GM23248 (cell line): Measurements from ENCODE around the gene RFX2. TPM values are rescaled to one million over a fixed set of nuclear protein-coding genes. Genes with fewer than 3 reads are reported as not detected.

Experiments
- DNase-seq: peaks from one replicate; pipeline ENCODE4 v3.0.0-alpha.2; 2015
- H2AFZ ChIP-seq: fragments of 200-600 bp; sonication (generic); 2 replicates; pipeline ENCODE4 v1.6.1; 2016; ENCODE audit warnings: antibody characterized with exemption
- H3F3A ChIP-seq: fragments of 200-600 bp; sonication (generic); 2 replicates; pipeline ENCODE4 v1.6.1; 2016; ENCODE audit warnings: mild to moderate bottlenecking, antibody characterized with exemption, mixed run types; ENCODE audit not compliant: insufficient read depth
- H3K27ac ChIP-seq: fragments of 200-600 bp; sonication (generic); 2 replicates; pipeline ENCODE4 v1.5.1; 2016; ENCODE audit warnings: mild to moderate bottlenecking
- H3K27me3 ChIP-seq: fragments of 200-600 bp; sonication (generic); replicated peaks from 2 replicates; pipeline ENCODE4 v1.6.1; 2016; ENCODE audit warnings: mild to moderate bottlenecking; ENCODE audit not compliant: insufficient read depth
- H3K36me3 ChIP-seq: fragments of 200-600 bp; sonication (generic); 2 replicates; pipeline ENCODE4 v1.6.1; 2016; ENCODE audit warnings: low read depth, mild to moderate bottlenecking
- H3K4me1 ChIP-seq: fragments of 200-600 bp; sonication (generic); 2 replicates; pipeline ENCODE4 v1.6.1; 2016; ENCODE audit warnings: mild to moderate bottlenecking; ENCODE audit not compliant: insufficient read depth
- H3K4me2 ChIP-seq: fragments of 200-600 bp; sonication (generic); one replicate; pipeline ENCODE4 v1.6.1; 2016; ENCODE audit warnings: mild to moderate bottlenecking; ENCODE audit not compliant: unreplicated experiment
- H3K4me3 ChIP-seq: fragments of 200-600 bp; sonication (generic); 2 replicates; pipeline ENCODE4 v1.5.1; 2016; ENCODE audit warnings: mild to moderate bottlenecking
- H3K79me2 ChIP-seq: fragments of 200-600 bp; sonication (generic); 2 replicates; pipeline ENCODE4 v1.6.1; 2016; ENCODE audit warnings: mild to moderate bottlenecking; ENCODE audit not compliant: insufficient read depth
- H3K9ac ChIP-seq: fragments of 200-600 bp; sonication (generic); 2 replicates; pipeline ENCODE4 v1.6.1; 2016; ENCODE audit warnings: mild to moderate bottlenecking
- H3K9me2 ChIP-seq: fragments of 200-600 bp; sonication (generic); 2 replicates; pipeline ENCODE4 v1.6.1; 2016; ENCODE audit warnings: mixed run types, mild to moderate bottlenecking, moderate library complexity; ENCODE audit not compliant: insufficient read depth
- H3K9me3 ChIP-seq: fragments of 200-600 bp; sonication (generic); one replicate; pipeline ENCODE4 v1.6.1; 2017; ENCODE audit warnings: low read depth
- H4K20me1 ChIP-seq: fragments of 200-600 bp; sonication (generic); 2 replicates; pipeline ENCODE4 v1.6.0; 2016; ENCODE audit not compliant: insufficient read depth
- EZH2 ChIP-seq: fragments of 200-600 bp; sonication (generic); IDR thresholded peaks from 2 replicates; pipeline ENCODE4 v1.6.1; 2018; ENCODE audit warnings: antibody characterized with exemption, mild to moderate bottlenecking; ENCODE audit not compliant: insufficient read depth, poor library complexity, severe bottlenecking
- EZH2phosphoT487 ChIP-seq: fragments of 200-600 bp; sonication (generic); IDR thresholded peaks from 2 replicates; pipeline ENCODE4 v1.6.1; 2018; ENCODE audit warnings: antibody characterized with exemption, moderate library complexity, mild to moderate bottlenecking, low read depth; ENCODE audit not compliant: insufficient read depth
- WGBS, 2 experiments: methylation state at CpG; one replicate each; pipeline ENCODE4 v1.1.6; 2015 to 2017; ENCODE audit warnings: low lambda C conversion rate in 2 of 2, low coverage in 1 of 2; ENCODE audit errors: missing lambda C conversion rate in 2 of 2; 5-methylcytosine and 5-hydroxymethylcytosine counted together
- in situ Hi-C: fragments of 300-500 bp; cut with MboI; formaldehyde crosslinking; loops from 2 replicates; pipeline ENCODE4 v1.15.0; 2020
- polyA plus RNA-seq: library from polyadenylated mRNA; unstranded; fragments of >200 nt; fragmentation: Nextera tagmentation; extraction: Ambion mirVana; gene quantifications from 2 replicates; pipeline ENCODE4 v1.2.1, GENCODE V29; 2016
- total RNA-seq: library from RNA; depleted of rRNA; stranded (reverse); fragments of >200 nt; shearing (Covaris generic); gene quantifications from 2 replicates; pipeline ENCODE4 v1.2.3, GENCODE V29; 2014

The RFX2 gene
- total and polyA plus RNA-seq, 2 experiments from 2014 or later: 11.3 to 13.1 TPM

DNA sequence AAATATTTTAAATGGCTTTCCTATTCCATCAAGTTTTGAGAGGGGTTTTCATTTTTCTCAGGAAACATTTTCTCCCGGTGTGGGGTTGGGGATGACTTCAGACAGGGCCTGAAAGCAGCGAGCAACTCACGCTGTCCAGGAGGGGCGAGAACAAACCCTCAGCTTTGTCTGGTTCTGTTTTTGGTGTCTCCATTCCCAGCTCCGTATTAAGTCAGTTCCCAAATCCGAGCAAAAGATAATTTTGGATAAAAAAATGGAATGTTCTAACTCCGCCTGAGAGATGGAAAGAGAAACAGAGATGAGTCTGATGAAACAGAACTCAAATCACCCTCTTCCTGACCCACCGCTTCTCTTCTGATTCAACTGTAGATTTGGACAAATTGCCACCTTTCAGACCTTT lies 38.4 kb downstream of the RFX2 start:
- Histone ChIP-seq H3F3A (peaks cover 29% of the 10 kb centered on the region), H3K27ac (peak overlapping the region; percentile 92), H3K4me3 (0 out of 2 replicates have a peak overlapping the region, but pooled peaks have one; percentile 10), H3K27me3 (no peaks in the 10 kb centered on the region), H3K9ac (peak overlapping the region; percentile 76), H3K9me2 (no peaks in the 10 kb centered on the region), H3K79me2 (no peaks in the 10 kb centered on the region), H4K20me1 (no peaks in the 10 kb centered on the region), H3K4me1 (peaks cover 37% of the 10 kb centered on the region), H3K9me3 (no peaks in the 10 kb centered on the region), H3K4me2 (peak overlapping the region; percentile 45), H3K36me3 (no peaks in the 10 kb centered on the region), H2AFZ (no peak overlapping the region)
- in situ Hi-C loops: no loop called here
- TF ChIP-seq EZH2phosphoT487: no peak
- TF ChIP-seq EZH2: no peak
- WGBS, 2 experiments: 32 to 41% methylated on average over 8 of the region's 8 CpGs
- DNase-seq: peak; percentile 46

DNA sequence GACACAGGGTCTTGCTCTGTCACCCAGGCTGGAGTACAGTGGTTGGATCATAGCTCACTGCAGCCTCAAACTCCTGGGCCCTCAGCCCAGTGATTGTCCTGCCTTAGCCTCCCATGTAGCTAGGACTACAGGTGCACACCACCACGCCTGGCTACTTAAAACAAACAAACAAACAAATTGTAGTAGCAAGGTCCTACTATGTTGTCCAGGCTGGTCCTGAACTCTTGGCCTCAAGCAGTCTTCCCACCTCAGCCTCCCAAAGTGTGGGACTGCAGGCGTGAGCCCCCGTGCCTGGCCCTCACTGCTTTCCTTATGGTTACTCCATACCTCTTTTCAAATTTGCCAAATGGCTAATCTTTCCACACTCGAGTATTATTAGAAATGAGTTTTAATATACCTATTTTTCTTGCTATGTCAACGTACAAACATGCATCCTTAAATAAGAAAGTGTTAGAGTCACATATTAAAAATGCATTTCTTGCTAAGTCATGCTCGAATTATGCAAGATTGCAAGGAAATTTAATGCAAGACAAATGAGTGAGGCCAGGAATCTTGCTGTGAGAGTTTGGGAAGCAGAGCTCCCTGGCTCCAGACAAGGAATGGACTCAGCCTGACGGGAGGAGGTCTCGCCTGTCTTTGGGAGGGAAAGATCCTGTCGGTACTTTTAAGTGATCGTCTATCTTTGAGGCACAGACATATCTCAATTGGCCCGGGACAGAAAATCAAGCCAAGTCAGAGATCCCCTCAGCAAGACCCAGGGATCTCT lies 39.4 kb downstream of the RFX2 start:
- Histone ChIP-seq H2AFZ (no peak overlapping the region), H3K27ac (peak overlapping the region; percentile 92), H4K20me1 (no peaks in the 10 kb centered on the region), H3K4me1 (peaks cover 41% of the 10 kb centered on the region), H3K36me3 (no peaks in the 10 kb centered on the region), H3K27me3 (no peaks in the 10 kb centered on the region), H3K79me2 (no peaks in the 10 kb centered on the region), H3F3A (peaks cover 30% of the 10 kb centered on the region), H3K4me2 (peak overlapping the region; percentile 45), H3K9me2 (no peaks in the 10 kb centered on the region), H3K9me3 (no peaks in the 10 kb centered on the region), H3K9ac (peak overlapping the region; percentile 76), H3K4me3 (peak overlapping the region; percentile 10)
- peak; percentile 91 for DNase-seq
- WGBS, 2 experiments: 20% methylated on average over 11 of the region's 11 CpGs
- TF ChIP-seq EZH2phosphoT487 (no peak), EZH2 (no peak)
- in situ Hi-C loops: no loop called here

DNA sequence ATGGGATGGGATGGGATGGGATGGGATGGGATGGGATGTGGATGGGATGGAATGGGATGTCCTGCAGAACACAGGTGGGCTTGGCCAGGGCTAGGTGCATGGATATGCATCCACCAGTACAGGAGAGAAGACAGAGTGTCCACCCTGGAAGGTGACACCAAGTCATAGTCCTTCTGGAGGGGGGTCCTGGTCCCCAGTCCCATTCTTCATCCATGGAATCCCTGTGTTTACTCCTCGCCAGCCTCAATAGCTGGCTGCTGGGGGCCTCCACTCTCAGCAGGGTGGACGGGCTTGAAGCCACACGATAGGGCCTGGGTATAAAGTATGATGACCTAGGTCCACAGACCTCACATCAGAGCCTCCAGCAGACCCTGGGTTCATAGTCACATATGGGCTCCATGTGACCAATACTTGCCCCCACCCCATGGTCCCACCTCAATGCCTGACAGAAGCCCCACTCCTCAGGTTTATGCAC lies 40.1 kb downstream of the RFX2 start:
- DNase-seq: no peak
- WGBS, 2 experiments: 95 to 100% methylated on average over 3 of the region's 3 CpGs
- Histone ChIP-seq H3F3A (peaks cover 30% of the 10 kb centered on the region), H3K9me3 (no peaks in the 10 kb centered on the region), H3K4me2 (no peak overlapping the region), H2AFZ (no peak overlapping the region), H3K9ac (peak overlapping the region; percentile 76), H3K4me3 (no peak overlapping the region), H3K4me1 (peaks cover 41% of the 10 kb centered on the region), H3K27me3 (no peaks in the 10 kb centered on the region), H3K9me2 (no peaks in the 10 kb centered on the region), H3K36me3 (no peaks in the 10 kb centered on the region), H4K20me1 (no peaks in the 10 kb centered on the region), H3K79me2 (no peaks in the 10 kb centered on the region), H3K27ac (peak overlapping the region; percentile 92)
- no peak for TF ChIP-seq EZH2
- no peak for TF ChIP-seq EZH2phosphoT487
- in situ Hi-C loops: no loop called here

DNA sequence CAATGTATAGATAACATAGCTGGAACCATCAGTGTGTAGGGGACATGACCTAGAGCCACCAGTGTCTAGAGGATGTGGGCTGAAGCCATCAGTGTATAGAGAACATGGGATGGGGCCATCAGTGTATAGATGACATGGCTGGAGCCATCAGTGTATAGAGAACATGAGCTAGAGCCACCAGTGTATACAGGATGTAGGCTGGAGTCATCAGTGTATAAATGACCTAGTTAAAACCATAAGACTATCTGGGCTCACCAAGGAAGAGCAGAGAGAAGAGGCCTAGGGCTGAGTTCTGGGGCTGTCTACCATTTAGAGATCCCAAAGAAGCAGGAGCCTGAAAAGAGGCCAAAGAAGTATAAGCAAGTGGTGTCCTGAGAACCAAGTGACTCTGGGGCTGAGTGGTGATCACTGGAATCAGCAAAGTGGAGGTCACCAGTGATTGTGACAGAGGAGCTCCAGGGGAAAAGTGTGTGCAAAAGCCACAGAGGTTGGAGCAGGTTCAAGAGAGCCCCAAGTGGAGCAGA lies 41.0 kb downstream of the RFX2 start:
- H3K36me3 ChIP-seq: no peaks in the 10 kb centered on the region
- H4K20me1 ChIP-seq: no peaks in the 10 kb centered on the region
- TF ChIP-seq EZH2 (no peak), EZH2phosphoT487 (no peak)
- H3K9me2 ChIP-seq: no peaks in the 10 kb centered on the region
- no peak for DNase-seq
- no peaks in the 10 kb centered on the region for H3K9me3 ChIP-seq
- no peak overlapping the region for H2AFZ ChIP-seq
- H3K9ac ChIP-seq: no peak overlapping the region
- H3K27me3 ChIP-seq: no peaks in the 10 kb centered on the region
- peaks cover 34% of the 10 kb centered on the region for H3F3A ChIP-seq
- H3K79me2 ChIP-seq: no peaks in the 10 kb centered on the region
- in situ Hi-C loops: no loop called here
- H3K4me1 ChIP-seq: peaks cover 47% of the 10 kb centered on the region
- H3K27ac ChIP-seq: no peak overlapping the region
- no peak overlapping the region for H3K4me2 ChIP-seq
- no peak overlapping the region for H3K4me3 ChIP-seq
